Activated B cell treated with CpG ODN at 0.5 μM for 24 hours (primary cell): ENCODE data around the gene NHS. TPM values are rescaled to one million over a fixed set of nuclear protein-coding genes. Genes with fewer than 3 reads are reported as not detected.

Source experiments
- ATAC-seq: fragments of 200-7000 bp; cut with Tn5 transposase; one replicate; pipeline ENCODE4 v1.10.0; 2021; ENCODE audit warnings: low read depth, mild to moderate bottlenecking, moderate library complexity
- CTCF ChIA-PET: fragments of 350-600 bp; sonication (Branson Sonifier 250); formaldehyde crosslinking; loops from one replicate; lab custom pipeline; 2021; ENCODE audit warnings: antibody characterized with exemption; lab: Charles Lee
- POLR2A ChIA-PET: fragments of 350-600 bp; sonication (Branson Sonifier 250); formaldehyde crosslinking; loops from one replicate; lab custom pipeline; 2021; ENCODE audit warnings: antibody characterized with exemption; lab: Charles Lee
- DNase-seq: peaks from one replicate; pipeline ENCODE4 v3.0.0; 2022
- H3K27ac Mint-ChIP-seq: one replicate; pipeline ENCODE4 v1.8.0; 2020; ENCODE audit warnings: mixed read lengths
- H3K27me3 Mint-ChIP-seq: one replicate; pipeline ENCODE4 v1.8.0; 2021; ENCODE audit warnings: mixed read lengths
- H3K36me3 Mint-ChIP-seq: one replicate; pipeline ENCODE4 v1.8.0; 2021; ENCODE audit warnings: low read depth, mixed read lengths
- H3K4me1 Mint-ChIP-seq: one replicate; pipeline ENCODE4 v1.8.0; 2021; ENCODE audit warnings: mixed read lengths
- H3K4me3 Mint-ChIP-seq: one replicate; pipeline ENCODE4 v1.8.0; 2020; ENCODE audit warnings: mild to moderate bottlenecking, mixed read lengths
- H3K9me3 Mint-ChIP-seq: one replicate; pipeline ENCODE4 v1.8.0; 2020; ENCODE audit warnings: mixed read lengths
- intact Hi-C: fragments of 100-400 bp; cut with micrococcal nuclease; formaldehyde crosslinking; loops from one replicate; pipeline ENCODE4 v1.15.1; 2024
- total RNA-seq: library from RNA; stranded (reverse); gene quantifications from 2 replicates; pipeline ENCODE4 v1.2.3, GENCODE V29; 2022
- TF ChIP-seq, protein P1 (sequence below): fragments of 200-600 bp; IDR thresholded peaks from one replicate; pipeline ENCODE4 v1.8.0; 2022; ENCODE audit warnings: antibody characterized with exemption, mild to moderate bottlenecking

NHS gene
- total RNA-seq, 1 donor from 2014 or later = not detected

DNA sequence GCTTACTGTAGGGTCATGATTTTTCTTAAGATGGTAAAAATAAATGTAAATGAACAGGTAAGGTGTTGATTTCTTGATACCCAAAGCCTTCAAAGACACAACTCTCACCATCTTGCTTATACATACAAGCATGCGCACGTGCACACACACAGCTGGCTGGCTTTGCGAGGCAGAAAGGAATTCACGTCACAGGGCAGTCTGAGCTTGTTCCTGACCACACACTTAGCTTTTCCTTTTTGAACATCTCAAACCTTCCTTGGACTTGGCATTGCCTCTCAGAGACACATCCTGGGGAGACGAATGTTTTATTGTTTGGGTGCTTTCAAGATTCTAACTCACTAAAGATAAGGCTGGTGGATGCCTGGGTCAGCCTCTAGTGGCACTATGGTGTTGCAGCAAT is 175.0 kb downstream of the NHS start:
- no peaks in the 10 kb centered on the region for H3K36me3 Mint-ChIP-seq
- DNase-seq (no peak), ATAC-seq (no peak)
- no peaks in the 10 kb centered on the region for H3K4me1 Mint-ChIP-seq
- intact Hi-C loops = no loop called here
- ChIA-PET POLR2A (no interaction called here), CTCF (no interaction called here)
- H3K27ac Mint-ChIP-seq = no peak overlapping the region
- H3K4me3 Mint-ChIP-seq = no peak overlapping the region
- H3K9me3 Mint-ChIP-seq = no peaks in the 10 kb centered on the region
- H3K27me3 Mint-ChIP-seq = no peaks in the 10 kb centered on the region
- TF ChIP-seq, protein P1, sequence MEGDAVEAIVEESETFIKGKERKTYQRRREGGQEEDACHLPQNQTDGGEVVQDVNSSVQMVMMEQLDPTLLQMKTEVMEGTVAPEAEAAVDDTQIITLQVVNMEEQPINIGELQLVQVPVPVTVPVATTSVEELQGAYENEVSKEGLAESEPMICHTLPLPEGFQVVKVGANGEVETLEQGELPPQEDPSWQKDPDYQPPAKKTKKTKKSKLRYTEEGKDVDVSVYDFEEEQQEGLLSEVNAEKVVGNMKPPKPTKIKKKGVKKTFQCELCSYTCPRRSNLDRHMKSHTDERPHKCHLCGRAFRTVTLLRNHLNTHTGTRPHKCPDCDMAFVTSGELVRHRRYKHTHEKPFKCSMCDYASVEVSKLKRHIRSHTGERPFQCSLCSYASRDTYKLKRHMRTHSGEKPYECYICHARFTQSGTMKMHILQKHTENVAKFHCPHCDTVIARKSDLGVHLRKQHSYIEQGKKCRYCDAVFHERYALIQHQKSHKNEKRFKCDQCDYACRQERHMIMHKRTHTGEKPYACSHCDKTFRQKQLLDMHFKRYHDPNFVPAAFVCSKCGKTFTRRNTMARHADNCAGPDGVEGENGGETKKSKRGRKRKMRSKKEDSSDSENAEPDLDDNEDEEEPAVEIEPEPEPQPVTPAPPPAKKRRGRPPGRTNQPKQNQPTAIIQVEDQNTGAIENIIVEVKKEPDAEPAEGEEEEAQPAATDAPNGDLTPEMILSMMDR = no peak

DNA sequence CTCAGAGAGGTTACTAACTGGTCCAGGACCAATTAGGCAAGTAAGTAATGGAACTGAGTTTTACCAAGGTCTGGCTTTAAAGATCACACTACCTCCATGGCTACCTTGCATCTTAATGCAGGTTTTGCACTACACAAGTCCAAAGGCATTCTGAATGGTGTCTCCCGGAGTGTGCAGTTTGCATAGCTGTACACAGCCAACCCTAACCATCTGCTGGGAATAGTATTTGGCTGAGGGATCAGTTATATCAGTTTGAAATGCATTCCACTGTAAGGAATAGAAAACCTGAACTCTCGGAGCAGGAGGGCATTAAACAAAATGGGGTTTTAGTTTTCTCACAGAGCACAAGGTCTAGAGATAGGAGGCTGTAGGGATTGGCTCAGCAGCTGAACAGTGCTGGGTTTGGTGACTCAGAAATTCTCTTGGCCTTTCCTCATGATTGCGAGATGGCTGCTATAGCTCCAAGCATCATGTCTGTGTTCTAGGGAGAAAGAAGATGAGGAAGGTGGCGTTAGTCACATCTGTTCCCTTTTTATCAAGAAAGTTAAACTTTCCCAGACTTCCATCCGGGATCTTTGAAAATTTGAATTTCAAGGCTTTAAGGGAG is 177.1 kb downstream of the NHS start:
- Mint-ChIP-seq H3K9me3 (no peaks in the 10 kb centered on the region), H3K27ac (no peak overlapping the region), H3K4me3 (no peak overlapping the region), H3K36me3 (no peaks in the 10 kb centered on the region), H3K27me3 (no peaks in the 10 kb centered on the region), H3K4me1 (no peaks in the 10 kb centered on the region)
- ATAC-seq (no peak), DNase-seq (no peak)
- POLR2A ChIA-PET = no interaction called here
- intact Hi-C loops = no loop called here
- TF ChIP-seq, protein P1 = no peak
- CTCF ChIA-PET = no interaction called here

DNA sequence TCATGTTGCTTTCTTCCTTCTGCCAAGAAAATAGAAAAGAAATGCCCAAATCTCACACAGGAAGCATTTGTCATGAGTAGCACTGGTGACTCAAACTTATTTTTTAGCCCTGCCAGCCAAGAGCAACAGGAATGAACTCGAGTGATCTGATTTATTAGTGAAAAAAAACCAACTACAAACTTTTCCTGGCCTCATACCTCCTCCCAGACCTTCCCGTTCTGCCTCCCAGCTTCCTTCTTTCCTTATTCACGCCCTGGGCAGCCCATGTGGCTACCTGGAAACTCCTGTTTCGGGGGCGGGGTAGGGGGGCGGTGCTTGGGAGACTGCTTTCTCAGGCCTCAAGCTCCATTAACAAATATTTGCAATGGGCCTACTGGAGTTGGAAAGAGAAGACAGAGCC is 178.5 kb downstream of the NHS start:
- ATAC-seq = no peak
- Mint-ChIP-seq H3K36me3 (no peaks in the 10 kb centered on the region), H3K9me3 (no peaks in the 10 kb centered on the region), H3K4me1 (no peaks in the 10 kb centered on the region), H3K27ac (no peak overlapping the region), H3K4me3 (no peak overlapping the region), H3K27me3 (no peaks in the 10 kb centered on the region)
- TF ChIP-seq, protein P1 = no peak
- ChIA-PET CTCF (no interaction called here), POLR2A (no interaction called here)
- intact Hi-C loops = no loop called here
- DNase-seq = no peak

DNA sequence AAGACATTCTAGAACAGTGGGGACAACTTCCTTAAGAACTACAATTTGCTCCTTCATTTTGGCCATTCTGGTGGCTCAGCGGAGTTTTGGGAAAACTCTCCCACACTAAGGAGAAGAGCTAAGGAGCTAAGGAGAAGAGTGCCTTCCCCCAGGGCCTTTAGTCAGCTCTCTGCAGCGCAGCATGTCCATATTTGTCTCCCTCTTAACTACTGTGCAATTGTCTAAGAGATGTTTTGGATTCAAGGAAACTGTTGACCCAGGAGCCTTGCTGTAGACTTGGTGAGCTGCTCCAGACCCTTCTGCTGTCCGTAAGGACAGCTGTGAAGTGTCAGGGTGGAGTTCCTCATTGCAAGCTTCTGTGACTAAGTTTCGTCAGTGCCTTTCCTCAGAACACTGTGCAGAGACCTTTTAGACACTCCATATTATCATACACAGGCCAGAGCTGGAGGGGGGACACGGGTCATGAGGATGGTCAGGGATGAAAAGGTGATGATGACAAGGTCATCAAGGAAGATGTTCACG is 179.0 kb downstream of the NHS start:
- Mint-ChIP-seq H3K27ac (no peak overlapping the region), H3K9me3 (no peaks in the 10 kb centered on the region), H3K4me3 (no peak overlapping the region), H3K27me3 (no peaks in the 10 kb centered on the region), H3K36me3 (no peaks in the 10 kb centered on the region), H3K4me1 (no peaks in the 10 kb centered on the region)
- TF ChIP-seq, protein P1 = no peak
- intact Hi-C loops = no loop called here
- no peak for DNase-seq
- ATAC-seq = no peak
- POLR2A ChIA-PET = no interaction called here
- CTCF ChIA-PET = no interaction called here

DNA sequence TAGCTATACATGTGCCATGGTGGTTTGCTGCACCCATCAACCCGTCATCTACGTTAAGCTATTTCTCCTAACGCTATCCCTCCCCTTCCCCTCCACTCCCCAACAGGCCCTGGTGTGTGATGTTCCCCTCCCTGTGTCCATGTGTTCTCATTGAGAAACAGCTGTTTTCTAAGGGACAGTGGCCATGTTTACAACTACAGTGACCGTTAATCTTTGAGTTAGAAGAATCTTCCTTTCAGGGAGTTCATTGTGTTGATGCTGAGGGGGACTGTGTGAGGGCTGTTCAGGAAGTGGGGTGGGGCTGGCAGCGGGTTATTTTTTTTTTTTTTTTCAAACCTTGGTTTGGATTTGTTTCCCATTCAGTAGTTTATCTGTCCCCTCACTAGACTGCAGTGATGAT is 179.9 kb downstream of the NHS start:
- H3K27me3 Mint-ChIP-seq = no peaks in the 10 kb centered on the region
- ChIA-PET POLR2A (no interaction called here), CTCF (no interaction called here)
- H3K4me1 Mint-ChIP-seq = no peaks in the 10 kb centered on the region
- no peaks in the 10 kb centered on the region for H3K36me3 Mint-ChIP-seq
- no peaks in the 10 kb centered on the region for H3K9me3 Mint-ChIP-seq
- intact Hi-C loops = no loop called here
- H3K27ac Mint-ChIP-seq = no peak overlapping the region
- TF ChIP-seq, protein P1 = no peak
- H3K4me3 Mint-ChIP-seq = no peak overlapping the region
- DNase-seq = no peak
- no peak for ATAC-seq
